ENCODE data around the gene ASRGL1.
"Not testable (repeated sequence)": the region's sequence is repeated elsewhere in the genome, so short reads cannot be mapped to it uniquely, and the experiment has no call there.

The ASRGL1 gene

DNA sequence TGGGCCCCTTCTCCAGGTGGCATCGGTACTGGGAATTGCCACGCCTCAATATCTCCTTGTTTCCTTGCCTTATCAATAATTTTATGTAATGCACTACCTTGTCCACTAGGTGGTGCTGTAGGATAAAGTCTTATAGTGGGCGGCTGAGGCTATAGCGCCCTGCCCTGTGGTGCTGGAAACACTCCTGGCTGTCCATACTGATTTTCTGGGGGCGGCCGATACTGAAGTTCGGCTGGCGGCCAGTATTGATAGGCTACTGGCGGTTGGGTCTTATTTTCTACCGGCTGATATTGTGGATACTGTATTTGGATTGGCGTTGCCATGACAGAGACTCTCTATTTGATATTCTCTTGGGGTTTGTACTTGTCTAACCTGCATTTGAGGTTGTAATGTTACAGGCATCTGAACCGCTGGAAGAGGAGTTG lies 43.6 kb downstream of the ASRGL1 start:
- TF ChIP-seq, protein P1, sequence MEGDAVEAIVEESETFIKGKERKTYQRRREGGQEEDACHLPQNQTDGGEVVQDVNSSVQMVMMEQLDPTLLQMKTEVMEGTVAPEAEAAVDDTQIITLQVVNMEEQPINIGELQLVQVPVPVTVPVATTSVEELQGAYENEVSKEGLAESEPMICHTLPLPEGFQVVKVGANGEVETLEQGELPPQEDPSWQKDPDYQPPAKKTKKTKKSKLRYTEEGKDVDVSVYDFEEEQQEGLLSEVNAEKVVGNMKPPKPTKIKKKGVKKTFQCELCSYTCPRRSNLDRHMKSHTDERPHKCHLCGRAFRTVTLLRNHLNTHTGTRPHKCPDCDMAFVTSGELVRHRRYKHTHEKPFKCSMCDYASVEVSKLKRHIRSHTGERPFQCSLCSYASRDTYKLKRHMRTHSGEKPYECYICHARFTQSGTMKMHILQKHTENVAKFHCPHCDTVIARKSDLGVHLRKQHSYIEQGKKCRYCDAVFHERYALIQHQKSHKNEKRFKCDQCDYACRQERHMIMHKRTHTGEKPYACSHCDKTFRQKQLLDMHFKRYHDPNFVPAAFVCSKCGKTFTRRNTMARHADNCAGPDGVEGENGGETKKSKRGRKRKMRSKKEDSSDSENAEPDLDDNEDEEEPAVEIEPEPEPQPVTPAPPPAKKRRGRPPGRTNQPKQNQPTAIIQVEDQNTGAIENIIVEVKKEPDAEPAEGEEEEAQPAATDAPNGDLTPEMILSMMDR (IDR thresholded peaks at IDR 0.05; ENCODE audit: borderline replicate concordance, insufficient read depth, low read depth, low read length): peak; percentile 62; the same call in 1 of the 2 replicates

DNA sequence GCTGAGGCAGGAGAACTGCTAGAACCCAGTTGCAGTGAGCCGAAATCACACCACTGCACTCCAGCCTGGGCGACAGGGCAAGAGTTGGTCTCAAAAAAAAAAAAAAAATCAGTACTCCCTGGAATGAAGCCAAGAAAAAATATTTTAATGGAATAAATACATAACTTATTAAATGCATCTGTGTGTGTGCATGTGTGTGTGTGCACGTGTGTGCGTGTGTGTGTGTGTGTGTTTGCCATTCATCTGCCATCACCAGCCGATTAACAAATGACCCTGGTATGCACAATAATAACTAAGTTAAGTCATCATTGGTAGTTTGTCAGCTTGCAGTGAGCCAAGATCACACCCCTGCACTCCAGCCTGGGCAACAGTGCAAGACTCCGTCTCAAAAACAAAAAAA lies 46.6 kb downstream of the ASRGL1 start:
- TF ChIP-seq, protein P1 (IDR thresholded peaks at IDR 0.05; ENCODE audit: borderline replicate concordance, insufficient read depth, low read depth, low read length): no peak
- no peak overlapping the region for H3K4me3 ChIP-seq (ENCODE audit: low read depth, low read length)

More for the DNA sequence above, 43.6 kb downstream of the ASRGL1 start:
- not testable (repeated sequence) for H3K4me3 ChIP-seq (ENCODE audit: low read depth, low read length)

DNA sequence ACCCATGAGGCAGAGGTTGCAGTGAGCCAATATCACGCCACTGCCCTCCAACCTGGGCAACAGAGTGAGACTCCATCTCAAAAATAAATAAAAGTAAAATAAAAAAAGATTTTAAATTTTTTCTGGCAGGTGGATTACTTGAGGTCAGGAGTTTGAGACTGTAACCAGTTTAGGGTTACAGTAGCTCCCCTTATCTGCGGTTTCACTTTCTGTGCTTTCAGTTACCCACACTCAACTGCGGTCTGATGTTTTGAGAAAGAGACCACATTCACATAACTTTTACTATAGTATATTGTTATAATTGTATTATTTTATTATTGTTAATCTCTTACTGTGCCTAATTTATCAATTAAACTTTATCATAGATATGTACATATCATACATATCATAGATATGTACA lies 48.8 kb downstream of the ASRGL1 start:
- not testable (repeated sequence) for H3K4me3 ChIP-seq (ENCODE audit: low read depth, low read length)

DNA sequence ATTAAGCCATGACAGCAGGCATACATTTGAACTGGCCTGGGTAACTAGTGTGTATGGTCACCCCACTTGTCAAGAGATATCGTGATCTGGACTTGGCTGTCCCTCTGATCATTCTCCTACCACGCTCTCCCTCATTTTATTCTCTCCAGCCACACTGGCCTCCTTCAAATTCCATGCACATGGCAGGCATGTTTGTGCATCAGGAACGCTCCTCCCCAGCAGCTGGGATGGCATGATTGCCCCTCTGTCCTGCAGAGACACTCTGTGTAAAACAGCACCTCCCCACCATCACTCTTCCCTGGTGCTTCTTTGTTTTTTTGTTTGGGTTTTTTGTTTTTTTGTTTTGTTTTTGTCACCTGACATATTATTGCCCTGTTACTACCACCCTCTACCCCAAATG lies 50.1 kb downstream of the ASRGL1 start:
- H3K4me3 ChIP-seq (ENCODE audit: low read depth, low read length): no peak overlapping the region
- TF ChIP-seq, protein P1 (IDR thresholded peaks at IDR 0.05; ENCODE audit: borderline replicate concordance, insufficient read depth, low read depth, low read length): no peak

DNA sequence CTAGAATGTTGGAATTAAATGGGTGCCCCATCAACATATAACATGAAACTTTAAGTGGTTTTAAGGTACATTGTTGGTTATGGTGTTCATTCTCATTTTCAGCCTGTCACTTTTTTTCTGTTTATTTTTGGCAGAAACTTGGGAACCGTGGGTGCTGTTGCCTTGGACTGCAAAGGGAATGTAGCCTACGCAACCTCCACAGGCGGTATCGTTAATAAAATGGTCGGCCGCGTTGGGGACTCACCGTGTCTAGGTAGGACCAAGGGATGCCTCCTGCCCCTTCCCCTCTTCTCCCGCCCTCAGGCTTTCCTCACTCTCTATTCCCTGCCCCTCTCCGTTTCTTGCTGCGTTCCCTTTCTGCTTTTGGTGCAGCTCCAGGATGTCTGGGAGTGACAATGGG lies 51.8 kb downstream of the ASRGL1 start:
- H3K4me3 ChIP-seq (ENCODE audit: low read depth, low read length): no peak overlapping the region
- TF ChIP-seq, protein P1 (IDR thresholded peaks at IDR 0.05; ENCODE audit: borderline replicate concordance, insufficient read depth, low read depth, low read length): no peak

DNA sequence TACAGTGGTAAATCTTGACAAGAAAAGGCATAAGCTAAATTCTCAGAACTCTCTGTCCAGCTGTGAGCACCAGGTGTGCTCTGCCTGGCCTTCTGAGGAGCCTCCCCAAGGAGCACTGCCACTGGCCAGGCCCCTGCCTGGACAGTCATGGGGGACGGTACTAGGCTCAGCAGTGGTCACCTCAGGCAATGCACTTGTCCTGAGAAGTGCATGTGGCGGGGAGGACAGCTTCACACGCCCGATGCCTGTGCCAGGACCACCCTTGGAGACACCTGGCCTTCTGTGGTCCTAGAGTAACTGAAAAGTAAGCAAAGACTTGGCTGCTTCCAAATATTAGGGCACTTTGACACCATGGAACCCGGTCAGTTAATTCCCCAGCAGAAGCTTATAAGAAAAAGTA lies 53.0 kb downstream of the ASRGL1 start:
- TF ChIP-seq, protein P1 (IDR thresholded peaks at IDR 0.05; ENCODE audit: borderline replicate concordance, insufficient read depth, low read depth, low read length): no peak
- no peak overlapping the region for H3K4me3 ChIP-seq (ENCODE audit: low read depth, low read length)

DNA sequence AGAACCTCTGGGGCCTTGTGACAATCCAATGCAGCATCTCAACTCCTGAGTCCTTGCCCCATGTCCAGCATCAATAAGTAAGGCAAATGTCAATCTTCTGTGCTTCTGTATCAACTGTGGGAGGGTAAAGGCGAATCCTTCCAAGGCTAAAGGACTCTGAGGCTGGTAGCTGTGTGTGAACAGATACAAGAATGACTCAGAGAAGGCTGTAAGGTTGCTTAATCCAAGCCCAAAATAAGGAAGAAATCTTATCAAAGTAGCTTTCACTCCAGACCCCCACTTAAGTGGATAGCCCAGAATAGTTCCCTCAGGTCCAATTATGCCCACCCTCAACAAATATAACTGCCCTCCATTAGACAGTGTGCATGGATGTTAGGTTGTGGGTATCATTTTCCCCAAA lies 53.5 kb downstream of the ASRGL1 start:
- H3K4me3 ChIP-seq (ENCODE audit: low read depth, low read length): no peak overlapping the region
- TF ChIP-seq, protein P1 (IDR thresholded peaks at IDR 0.05; ENCODE audit: borderline replicate concordance, insufficient read depth, low read depth, low read length): no peak
